Body of pancreas (tissue), 4 donors: ENCODE measurements around the gene TBX15.

ENCODE experiments used
- CTCF ChIP-seq, 7 experiments: fragments of 450-650 bp in 4 of 7; fragments of 200-600 bp in 3 of 7; sonication (generic) in 3 of 7; IDR thresholded peaks; one replicate each; pipeline ENCODE4 v1.5.1; 2016 to 2019; ENCODE audit warnings: antibody characterized with exemption in 7 of 7
- POLR2A ChIP-seq, 3 donors: fragments of 450-650 bp; IDR thresholded peaks; one replicate each; pipeline ENCODE4 v1.6.1; 2016; ENCODE audit warnings: antibody characterized with exemption in 3 of 3, mild to moderate bottlenecking in 2 of 3

- no peak for TF ChIP-seq CTCF (IDR thresholded peaks at IDR 0.05)
- TF ChIP-seq POLR2A (IDR thresholded peaks at IDR 0.05): no peak
Measured at GRCh38 chr1:118881751-118882150, 106.4 kb downstream of the TBX15 start.
